Trophoblast cell (in vitro differentiated cells and primary cell): Measurements from ENCODE around the gene C8G.

ENCODE experiments used
- DNase-seq, 2 donors: peaks; one replicate each; pipeline ENCODE4 v3.0.0-alpha.2; 2016
- H2AFZ ChIP-seq: 2 replicates; pipeline ENCODE4 v1.6.1; 2013; ENCODE audit warnings: low read length, moderate library complexity, mild to moderate bottlenecking; ENCODE audit not compliant: insufficient read depth, poor library complexity
- H2AK5ac ChIP-seq: 2 replicates; pipeline ENCODE4 v1.6.1; 2013; ENCODE audit warnings: mild to moderate bottlenecking, low read length
- H2BK120ac ChIP-seq: 2 replicates; pipeline ENCODE4 v1.6.1; 2013; ENCODE audit warnings: low read length, mild to moderate bottlenecking, moderate library complexity; ENCODE audit not compliant: insufficient read depth, poor library complexity
- H2BK12ac ChIP-seq: 2 replicates; pipeline ENCODE4 v1.6.1; 2013; ENCODE audit warnings: mild to moderate bottlenecking, low read length, moderate library complexity
- H2BK5ac ChIP-seq: 2 replicates; pipeline ENCODE4 v1.6.1; 2013; ENCODE audit warnings: low read length, low read depth, moderate library complexity, mild to moderate bottlenecking; ENCODE audit not compliant: poor library complexity
- H3K14ac ChIP-seq: 2 replicates; pipeline ENCODE4 v1.6.1; 2013; ENCODE audit warnings: mild to moderate bottlenecking, low read length
- H3K18ac ChIP-seq: 2 replicates; pipeline ENCODE4 v1.6.1; 2013; ENCODE audit warnings: mild to moderate bottlenecking, low read length
- H3K23ac ChIP-seq: 2 replicates; pipeline ENCODE4 v1.6.1; 2013; ENCODE audit warnings: low read length
- H3K27ac ChIP-seq: 2 replicates; pipeline ENCODE4 v1.5.1; 2013; ENCODE audit warnings: low read depth, mild to moderate bottlenecking, inconsistent platforms, low read length, moderate library complexity
- H3K27me3 ChIP-seq: 2 replicates; pipeline ENCODE4 v1.6.1; 2013; ENCODE audit warnings: inconsistent platforms, mild to moderate bottlenecking, low read length, moderate library complexity; ENCODE audit not compliant: insufficient read depth
- H3K36me3 ChIP-seq, 2 experiments: 1 replicate in 1 of 2; 2 replicates in 1 of 2; pipeline ENCODE4 v1.6.1; 2013; ENCODE audit warnings: low read length in 2 of 2, mild to moderate bottlenecking in 2 of 2, moderate library complexity in 1 of 2; ENCODE audit not compliant: insufficient read depth in 2 of 2, control insufficient read depth in 1 of 2
- H3K4ac ChIP-seq: 2 replicates; pipeline ENCODE4 v1.6.1; 2013; ENCODE audit warnings: low read depth, mild to moderate bottlenecking, low read length, moderate library complexity
- H3K4me1 ChIP-seq, 2 experiments: 1 replicate in 1 of 2; 2 replicates in 1 of 2; pipeline ENCODE4 v1.6.1; 2013; ENCODE audit warnings: low read length in 2 of 2, mild to moderate bottlenecking in 2 of 2, moderate library complexity in 1 of 2; ENCODE audit not compliant: insufficient read depth in 2 of 2, control insufficient read depth in 1 of 2
- H3K4me2 ChIP-seq: 2 replicates; pipeline ENCODE4 v1.6.1; 2013; ENCODE audit warnings: inconsistent platforms, mild to moderate bottlenecking, low read length, moderate library complexity
- H3K4me3 ChIP-seq: 2 replicates; pipeline ENCODE4 v1.5.1; 2013; ENCODE audit warnings: mild to moderate bottlenecking, low read depth, low read length, inconsistent platforms
- H3K79me1 ChIP-seq: one replicate; pipeline ENCODE4 v1.6.1; 2013; ENCODE audit warnings: low read length
- H3K79me2 ChIP-seq: 2 replicates; pipeline ENCODE4 v1.6.1; 2013; ENCODE audit warnings: low read length, mild to moderate bottlenecking; ENCODE audit not compliant: control insufficient read depth, insufficient read depth, poor library complexity
- H3K9ac ChIP-seq: 2 replicates; pipeline ENCODE4 v1.6.1; 2013; ENCODE audit warnings: mild to moderate bottlenecking, low read length
- H3K9me3 ChIP-seq: 2 replicates; pipeline ENCODE4 v1.6.1; 2013; ENCODE audit warnings: low read depth, mild to moderate bottlenecking, control low read depth, inconsistent platforms, low read length; ENCODE audit not compliant: insufficient read depth
- H4K12ac ChIP-seq: 2 replicates; pipeline ENCODE4 v1.6.1; 2013; ENCODE audit warnings: low read depth, mild to moderate bottlenecking, low read length, moderate library complexity
- H4K8ac ChIP-seq: 2 replicates; pipeline ENCODE4 v1.6.1; 2013; ENCODE audit warnings: low read depth, mild to moderate bottlenecking, low read length, moderate library complexity
- H4K91ac ChIP-seq: one replicate; pipeline ENCODE4 v1.6.1; 2013; ENCODE audit warnings: low read depth, mild to moderate bottlenecking, low read length, moderate library complexity
- WGBS: extraction: QIAGEN DNeasy Blood & Tissue Kit; methylation state at CpG from one replicate; pipeline ENCODE4 v1.1.7; 2013; ENCODE audit warnings: missing lambda C conversion rate; ENCODE audit not compliant: insufficient read length, insufficient coverage; ENCODE audit errors: extremely low coverage; 5-methylcytosine and 5-hydroxymethylcytosine counted together

Gene C8G

DNA sequence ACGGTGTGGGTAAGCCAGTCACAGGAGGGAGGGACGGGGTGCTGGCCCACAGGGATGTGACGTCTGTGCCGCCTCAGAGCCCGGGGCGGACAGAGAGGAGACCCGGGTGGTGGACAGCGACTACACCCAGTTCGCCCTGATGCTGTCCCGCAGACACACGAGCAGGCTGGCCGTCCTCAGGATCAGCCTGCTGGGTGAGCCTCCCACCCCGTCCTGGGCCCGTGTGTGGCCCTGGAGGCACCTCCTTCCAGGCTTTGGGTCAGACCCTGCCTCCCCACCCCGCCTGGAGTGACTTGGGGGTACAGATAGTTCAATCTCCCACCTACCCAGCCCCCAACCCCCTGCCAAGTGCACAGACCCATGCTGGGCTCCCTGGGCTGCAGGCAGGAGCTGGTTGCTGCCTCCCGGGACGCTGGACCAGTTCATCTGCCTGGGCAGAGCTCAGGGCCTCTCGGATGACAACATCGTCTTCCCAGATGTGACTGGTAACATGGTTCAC, 8.8 kb downstream of the C8G start:
- no peak overlapping the region for H2BK120ac ChIP-seq
- H3K4ac ChIP-seq, result no peak overlapping the region
- H2BK12ac ChIP-seq, result no peak overlapping the region
- no peak overlapping the region for H4K91ac ChIP-seq
- DNase-seq, result no peak
- H3K4me2 ChIP-seq, result no peak overlapping the region
- no peaks in the 10 kb centered on the region for H3K36me3 ChIP-seq
- H2BK5ac ChIP-seq, result no peak overlapping the region
- no peak overlapping the region for H3K27ac ChIP-seq
- H3K79me1 ChIP-seq, result peaks cover 8% of the 10 kb centered on the region
- no peak overlapping the region for H3K14ac ChIP-seq
- no peak overlapping the region for H3K18ac ChIP-seq
- no peak overlapping the region for H3K9ac ChIP-seq
- no peak overlapping the region for H3K4me3 ChIP-seq
- H4K8ac ChIP-seq, result no peak overlapping the region
- no peak overlapping the region for H2AK5ac ChIP-seq
- H3K27me3 ChIP-seq, result no peaks in the 10 kb centered on the region
- H3K9me3 ChIP-seq, result peaks cover 10% of the 10 kb centered on the region
- no peak overlapping the region for H3K23ac ChIP-seq
- WGBS, result no CpG with 5 or more reads among the region's 19 CpGs
- H3K4me1 ChIP-seq, result peaks cover 8 to 12% of the 10 kb centered on the region in 2 experiments
- peaks cover 3% of the 10 kb centered on the region for H3K79me2 ChIP-seq
- no peak overlapping the region for H4K12ac ChIP-seq
- H2AFZ ChIP-seq, result no peak overlapping the region

DNA sequence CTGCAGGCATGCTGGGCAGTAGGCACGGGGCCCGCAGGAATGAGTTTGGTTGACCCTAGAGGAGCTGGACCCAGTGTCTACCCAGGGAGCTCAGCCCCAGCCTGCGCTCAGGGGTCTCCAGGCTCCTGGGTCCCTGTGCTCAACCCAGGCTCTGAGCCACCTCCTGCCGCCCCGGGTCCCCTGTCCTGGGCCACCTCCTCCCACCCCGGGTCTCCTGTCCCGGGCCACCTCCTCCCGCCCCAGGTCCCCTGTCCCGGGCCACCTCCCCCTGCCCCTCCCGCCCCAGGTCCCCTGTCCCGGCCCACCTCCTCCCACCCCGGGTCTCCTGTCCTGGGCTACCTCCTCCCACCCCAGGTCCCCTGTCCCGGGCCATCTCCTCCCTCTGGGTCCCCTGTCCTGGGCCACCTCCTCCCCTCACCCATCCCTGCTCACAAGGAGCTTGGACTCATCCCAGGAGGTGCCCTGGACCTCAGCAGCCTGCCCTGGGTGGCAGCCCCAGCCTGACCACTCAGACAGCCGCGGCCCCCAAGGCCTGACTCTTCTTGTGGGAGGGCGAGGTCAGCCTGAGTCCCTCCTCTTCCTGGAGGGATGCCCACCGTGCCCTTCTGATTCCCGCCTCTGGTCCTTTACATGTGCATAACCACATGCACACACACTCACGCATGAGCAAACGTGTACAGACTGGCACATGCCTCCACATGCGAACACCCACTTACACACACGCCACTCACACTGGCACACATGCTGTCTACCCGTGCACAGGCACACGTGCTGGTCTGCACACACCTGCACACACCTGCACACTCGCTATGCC, 9.4 kb downstream of the C8G start:
- Histone ChIP-seq H4K91ac (no peak overlapping the region), H3K23ac (no peak overlapping the region)
- WGBS, result no CpG with 5 or more reads among the region's 25 CpGs

DNA sequence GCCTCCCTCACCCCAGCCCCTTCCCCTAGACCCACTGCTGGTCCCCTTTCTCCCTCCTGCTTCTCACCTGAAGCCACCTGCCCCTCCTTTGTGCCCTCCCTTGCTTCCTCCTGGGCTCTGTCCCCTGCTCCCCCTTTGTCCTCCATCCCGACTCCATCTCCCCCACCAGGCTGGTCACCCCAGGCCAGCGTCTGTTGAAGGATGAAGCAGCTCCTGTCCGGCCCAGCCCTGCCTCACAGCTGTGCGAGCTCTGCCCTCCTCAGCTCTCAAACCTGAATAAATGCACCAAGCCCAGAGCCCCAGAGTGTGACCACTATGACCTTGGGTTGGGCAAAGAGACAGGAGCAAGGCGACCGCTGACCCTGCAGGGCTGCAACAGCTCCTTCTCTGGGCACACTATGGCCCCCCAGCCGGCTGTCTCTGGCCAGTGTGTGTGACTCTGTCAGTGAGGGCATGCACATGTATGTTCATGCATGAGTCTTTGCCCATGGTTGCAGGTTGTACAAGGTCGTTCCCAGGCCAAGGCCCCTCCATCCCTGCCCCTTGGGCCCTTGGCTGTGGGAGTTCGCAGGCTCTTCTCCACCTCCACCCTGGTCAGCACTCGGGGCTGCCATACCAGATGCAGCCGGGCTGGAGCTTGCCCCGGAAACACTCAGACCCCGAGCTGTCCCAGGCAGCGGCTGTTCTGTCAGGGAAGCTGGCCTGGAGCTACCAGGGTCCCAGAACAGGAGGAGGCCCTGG, 10.3 kb downstream of the C8G start:
- H2BK5ac ChIP-seq, result no peak overlapping the region
- peaks cover 10% of the 10 kb centered on the region for H3K9me3 ChIP-seq
- H3K79me2 ChIP-seq, result no peaks in the 10 kb centered on the region
- no peak overlapping the region for H3K4me2 ChIP-seq
- no peaks in the 10 kb centered on the region for H3K27me3 ChIP-seq
- no peak overlapping the region for H4K8ac ChIP-seq
- H2AK5ac ChIP-seq, result no peak overlapping the region
- WGBS, result no CpG with 5 or more reads among the region's 14 CpGs
- no peak overlapping the region for H3K4me3 ChIP-seq
- H3K4me1 ChIP-seq, result peaks cover 3% of the 10 kb centered on the region in 2 experiments
- no peak overlapping the region for H2AFZ ChIP-seq
- H3K18ac ChIP-seq, result no peak overlapping the region
- H4K91ac ChIP-seq, result no peak overlapping the region
- H3K27ac ChIP-seq, result no peak overlapping the region
- no peak overlapping the region for H3K23ac ChIP-seq
- H3K14ac ChIP-seq, result no peak overlapping the region
- no peak overlapping the region for H3K9ac ChIP-seq
- no peak overlapping the region for H2BK12ac ChIP-seq
- no peak overlapping the region for H4K12ac ChIP-seq
- no peak overlapping the region for H3K4ac ChIP-seq
- no peak for DNase-seq
- H2BK120ac ChIP-seq, result no peak overlapping the region
- H3K79me1 ChIP-seq, result peaks cover 4% of the 10 kb centered on the region
- no peaks in the 10 kb centered on the region for H3K36me3 ChIP-seq

More for the DNA sequence above, 9.4 kb downstream of the C8G start:
- Histone ChIP-seq H3K9ac (no peak overlapping the region), H3K4me1 (peaks cover 6 to 9% of the 10 kb centered on the region in 2 experiments), H2BK12ac (no peak overlapping the region), H3K4me3 (peak overlapping the region; percentile 59), H3K14ac (no peak overlapping the region), H3K79me2 (peaks cover 3% of the 10 kb centered on the region), H3K27ac (no peak overlapping the region), H2AFZ (no peak overlapping the region), H3K79me1 (peaks cover 10% of the 10 kb centered on the region), H3K27me3 (no peaks in the 10 kb centered on the region), H2BK5ac (no peak overlapping the region), H3K4ac (no peak overlapping the region), H3K18ac (no peak overlapping the region), H4K12ac (no peak overlapping the region), H2AK5ac (no peak overlapping the region), H3K9me3 (peaks cover 10% of the 10 kb centered on the region), H4K8ac (no peak overlapping the region), H2BK120ac (no peak overlapping the region), H3K36me3 (no peaks in the 10 kb centered on the region), H3K4me2 (no peak overlapping the region)
- no peak for DNase-seq

DNA sequence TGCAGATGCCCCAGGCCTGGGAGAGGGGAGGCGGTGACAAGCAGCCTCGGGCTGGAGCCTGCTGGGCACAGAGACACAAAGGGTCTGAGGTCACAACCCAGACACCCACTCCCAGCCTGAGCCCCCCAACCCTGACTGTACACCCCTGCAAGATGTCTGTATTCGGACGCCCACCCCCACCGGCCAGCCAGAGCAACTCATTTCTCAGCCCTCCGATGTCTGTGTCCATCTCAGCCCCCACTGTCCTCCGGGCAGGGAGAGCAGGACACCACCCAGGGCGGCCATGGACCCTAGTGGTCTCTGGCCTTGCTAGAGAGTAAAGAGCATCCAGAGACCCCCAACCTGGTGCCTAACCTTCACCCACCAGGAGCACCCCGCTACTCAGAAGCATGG, 10.9 kb downstream of the C8G start:
- Histone ChIP-seq H3K27me3 (no peaks in the 10 kb centered on the region), H3K4me2 (no peak overlapping the region), H3K27ac (no peak overlapping the region), H3K9me3 (peaks cover 10% of the 10 kb centered on the region), H3K18ac (no peak overlapping the region), H3K79me2 (no peaks in the 10 kb centered on the region), H3K79me1 (peaks cover 3% of the 10 kb centered on the region), H3K4me3 (no peak overlapping the region), H3K4me1 (peaks cover 0 to 3% of the 10 kb centered on the region in 2 experiments), H3K23ac (no peak overlapping the region), H3K36me3 (no peaks in the 10 kb centered on the region), H3K14ac (no peak overlapping the region), H2BK12ac (no peak overlapping the region), H4K8ac (no peak overlapping the region), H2BK5ac (no peak overlapping the region), H2AFZ (no peak overlapping the region), H3K9ac (no peak overlapping the region), H2BK120ac (no peak overlapping the region), H2AK5ac (no peak overlapping the region), H4K12ac (no peak overlapping the region), H4K91ac (no peak overlapping the region), H3K4ac (no peak overlapping the region)
- DNase-seq, result no peak
- no CpG with 5 or more reads among the region's 9 CpGs for WGBS
